OCI-LY3 (cell line): Measurements from ENCODE around the gene KLHL2.
"Not testable (repeated sequence)": the region's sequence is repeated elsewhere in the genome, so short reads cannot be mapped to it uniquely, and the experiment has no call there.

Experiments
- H2AFZ ChIP-seq: fragments of 200-600, 300-600 bp; shearing (Covaris generic); 2 replicates; pipeline ENCODE4 v1.6.0; 2014; ENCODE audit warnings: antibody characterized with exemption, low read depth, low read length
- H3K27ac ChIP-seq: fragments of 200-600, 300-600 bp; sonication (generic); 2 replicates; pipeline ENCODE4 v1.5.1; 2014; ENCODE audit warnings: mild to moderate bottlenecking, low read length, moderate library complexity, mixed read lengths
- H3K27me3 ChIP-seq: fragments of 200-600, 300-600 bp; sonication (generic); 2 replicates; pipeline ENCODE4 v1.6.1; 2014; ENCODE audit warnings: low read depth, low read length, mixed read lengths
- H3K36me3 ChIP-seq: fragments of 200-600, 300-600 bp; sonication (generic); replicated peaks from 2 replicates; pipeline ENCODE3; 2014; ENCODE audit warnings: low read depth, low read length, mixed read lengths
- H3K4me1 ChIP-seq: fragments of 300-600, 200-600 bp; sonication (generic); 2 replicates; pipeline ENCODE4 v1.6.1; 2014; ENCODE audit warnings: low read length, mixed read lengths
- H3K4me2 ChIP-seq: fragments of 200-600, 300-600 bp; sonication (generic); 2 replicates; pipeline ENCODE4 v1.6.1; 2014; ENCODE audit warnings: low read length, mixed read lengths
- H3K4me3 ChIP-seq: fragments of 300-600, 200-600 bp; sonication (generic); 2 replicates; pipeline ENCODE4 v1.5.1; 2014; ENCODE audit warnings: antibody characterized with exemption, mild to moderate bottlenecking, low read length, moderate library complexity
- H3K79me2 ChIP-seq: fragments of 300-600, 200-600 bp; shearing (Covaris generic); 2 replicates; pipeline ENCODE4 v1.6.1; 2014; ENCODE audit warnings: mild to moderate bottlenecking, low read length, mixed read lengths
- H3K9ac ChIP-seq: fragments of 300-600, 200-600 bp; shearing (Covaris generic); 2 replicates; pipeline ENCODE4 v1.6.0; 2014; ENCODE audit warnings: mild to moderate bottlenecking, low read length, moderate library complexity
- H3K9me3 ChIP-seq: fragments of 200-600, 300-600 bp; shearing (Covaris generic); 2 replicates; pipeline ENCODE4 v1.6.1; 2014; ENCODE audit warnings: low read length, mixed read lengths; ENCODE audit not compliant: insufficient read depth
- H4K20me1 ChIP-seq: fragments of 200-600, 300-600 bp; sonication (generic); 2 replicates; pipeline ENCODE4 v1.6.1; 2016; ENCODE audit warnings: low read length, mixed read lengths; ENCODE audit not compliant: insufficient read depth
- CTCF ChIP-seq: fragments of 200-600, 300-600 bp; sonication (generic); IDR thresholded peaks from 2 replicates; pipeline ENCODE4 v1.5.1; 2014; ENCODE audit warnings: antibody characterized with exemption, low read length, low read depth
- EZH2phosphoT487 ChIP-seq: fragments of 200-600 bp; shearing (Covaris generic); IDR thresholded peaks from 2 replicates; pipeline ENCODE4 v1.6.1; 2018; ENCODE audit warnings: antibody characterized with exemption, mixed run types, low read depth

KLHL2 gene

GRCh38 chr4:165207431-165208220 lies at the start of gene KLHL2:
Gene KLHL2, plus strand, starts transcription at chr4:165207561. Its CDS starts 316 bp downstream, at chr4:165207877.
- Histone ChIP-seq H3K9me3 (no peaks in the 10 kb centered on the region), H3K9ac (peak within 1 kb of the TSS; percentile 82), H2AFZ (peak within 1 kb of the TSS; percentile 99), H4K20me1 (peaks cover 13% of the 10 kb centered on the region), H3K4me3 (peak within 1 kb of the TSS; percentile 90), H3K4me2 (peak within 1 kb of the TSS; percentile 99), H3K27me3 (no peaks in the 10 kb centered on the region), H3K36me3 (no peaks in the 10 kb centered on the region), H3K27ac (no peak within 1 kb of the TSS), H3K4me1 (peaks cover 21% of the 10 kb centered on the region), H3K79me2 (peaks cover 43% of the 10 kb centered on the region)
- TF ChIP-seq EZH2phosphoT487 (no peak), CTCF (no peak)

GRCh38 chr4:165158762-165159161 lies 48.6 kb upstream of the KLHL2 start:
- no peaks in the 10 kb centered on the region for H3K9me3 ChIP-seq
- H4K20me1 ChIP-seq = no peaks in the 10 kb centered on the region
- TF ChIP-seq EZH2phosphoT487 (no peak), CTCF (no peak)
- H3K4me3 ChIP-seq = no peak overlapping the region
- no peak overlapping the region for H3K27ac ChIP-seq
- no peaks in the 10 kb centered on the region for H3K79me2 ChIP-seq
- H3K27me3 ChIP-seq = peaks cover 3% of the 10 kb centered on the region; the same call in 1 of the 2 replicates
- no peak overlapping the region for H3K9ac ChIP-seq
- H3K36me3 ChIP-seq = no peaks in the 10 kb centered on the region
- H3K4me1 ChIP-seq = no peaks in the 10 kb centered on the region
- H3K4me2 ChIP-seq = no peak overlapping the region
- H2AFZ ChIP-seq = no peak overlapping the region

GRCh38 chr4:165164257-165164656 lies 43.1 kb upstream of the KLHL2 start:
- no peak overlapping the region for H3K9ac ChIP-seq
- no peaks in the 10 kb centered on the region for H3K4me1 ChIP-seq
- no peak overlapping the region for H3K4me3 ChIP-seq
- no peak overlapping the region for H2AFZ ChIP-seq
- H4K20me1 ChIP-seq = no peaks in the 10 kb centered on the region
- H3K4me2 ChIP-seq = no peak overlapping the region
- H3K27ac ChIP-seq = no peak overlapping the region
- TF ChIP-seq CTCF (no peak), EZH2phosphoT487 (no peak)
- peaks cover 4% of the 10 kb centered on the region; the same call in 1 of the 2 replicates for H3K27me3 ChIP-seq
- no peaks in the 10 kb centered on the region for H3K79me2 ChIP-seq
- no peaks in the 10 kb centered on the region for H3K36me3 ChIP-seq
- no peaks in the 10 kb centered on the region for H3K9me3 ChIP-seq

GRCh38 chr4:165166872-165167271 lies 40.5 kb upstream of the KLHL2 start:
- not testable (repeated sequence) for H3K9me3 ChIP-seq, H3K4me2 ChIP-seq, H3K9ac ChIP-seq, H3K27me3 ChIP-seq, H4K20me1 ChIP-seq, H3K4me3 ChIP-seq, H3K79me2 ChIP-seq, H3K4me1 ChIP-seq, H3K36me3 ChIP-seq, H3K27ac ChIP-seq, H2AFZ ChIP-seq
